Panc1 (cell line): Measurements from ENCODE around the gene COL27A1. TPM values are rescaled to one million over a fixed set of nuclear protein-coding genes. Genes with fewer than 3 reads are reported as not detected.

Source experiments
- ATAC-seq: fragments of 200-7000 bp; cut with Tn5 transposase; 2 replicates; pipeline ENCODE4 v1.9.1; 2020; ENCODE audit warnings: mild to moderate bottlenecking, moderate library complexity
- BruUV-seq: library from RNA; stranded (reverse); fragments of 400-500 nt; replicated peaks from 2 replicates; lab custom pipeline; 2021; lab: Mats Ljungman, UMichigan
- CTCF ChIA-PET: fragments of 300-600 bp; sonication (Branson Sonifier 250); formaldehyde crosslinking; loops from one replicate; lab custom pipeline; 2022; ENCODE audit warnings: antibody characterized with exemption; lab: Charles Lee
- POLR2A ChIA-PET: fragments of 300-600 bp; sonication (Branson Sonifier 250); formaldehyde crosslinking; loops from one replicate; lab custom pipeline; 2022; ENCODE audit warnings: antibody characterized with exemption; lab: Charles Lee
- DNase-seq: peaks from one replicate; pipeline ENCODE4 v3.0.0-alpha.2; 2010; ENCODE audit warnings: low read depth, low spot score
- H3K27ac ChIP-seq: 2 replicates; pipeline ENCODE4 v1.5.1; 2011; ENCODE audit warnings: mild to moderate bottlenecking, low read length, inconsistent platforms
- H3K27me3 ChIP-seq: fragments of 200-500 bp; sonication (Bioruptor generic); 2 replicates; pipeline ENCODE4 v1.6.0; 2014; ENCODE audit warnings: low read length, inconsistent platforms; ENCODE audit not compliant: control insufficient read depth, insufficient read depth
- H3K36me3 ChIP-seq: fragments of 200-500 bp; sonication (Bioruptor generic); 2 replicates; pipeline ENCODE4 v1.5.1; 2014; ENCODE audit warnings: inconsistent platforms, mild to moderate bottlenecking, low read length, moderate library complexity; ENCODE audit not compliant: control insufficient read depth, insufficient read depth
- H3K4me1 ChIP-seq: 2 replicates; pipeline ENCODE4 v1.5.1; 2011; ENCODE audit warnings: inconsistent platforms, mild to moderate bottlenecking, low read length, moderate library complexity; ENCODE audit not compliant: control insufficient read depth, insufficient read depth
- H3K4me3 ChIP-seq, 2 experiments: 2 replicates each; pipeline ENCODE4 v1.5.1; 2011 to 2012; ENCODE audit warnings: low read depth in 2 of 2, low read length in 2 of 2, mild to moderate bottlenecking in 2 of 2, inconsistent platforms in 1 of 2, moderate library complexity in 1 of 2
- H3K9me3 ChIP-seq: fragments of 200-500 bp; sonication (Bioruptor generic); 2 replicates; pipeline ENCODE4 v1.5.1; 2014; ENCODE audit warnings: low read depth, mild to moderate bottlenecking, inconsistent platforms, low read length, moderate library complexity; ENCODE audit not compliant: control insufficient read depth, insufficient read depth
- POLR2AphosphoS5 ChIP-seq: IDR thresholded peaks from 2 replicates; pipeline ENCODE4 v1.6.1; 2012; ENCODE audit warnings: mild to moderate bottlenecking, low read depth, low read length, moderate library complexity
- SIN3A ChIP-seq: IDR thresholded peaks from 2 replicates; pipeline ENCODE4 v1.6.1; 2012; ENCODE audit warnings: low read depth, mild to moderate bottlenecking, low read length, moderate library complexity, borderline replicate concordance; ENCODE audit not compliant: insufficient read depth
- TCF7L2 ChIP-seq: IDR thresholded peaks from 2 replicates; pipeline ENCODE4 v1.6.1; 2011; ENCODE audit warnings: mild to moderate bottlenecking, low read depth, low read length, inconsistent platforms
- in situ Hi-C: cut with HindIII; loops from 2 replicates; pipeline ENCODE4 v1.10.0; 2016; ENCODE audit warnings: low sequenced_read_pairs, low pct_unique_long_range_greater_than_20kb
- intact Hi-C: fragments of 100-400 bp; cut with micrococcal nuclease; formaldehyde crosslinking; loops from one replicate; pipeline ENCODE4 v1.10.0; 2022; ENCODE audit not compliant: unreplicated experiment
- total RNA-seq: library from RNA; stranded (reverse); gene quantifications from one replicate; pipeline ENCODE4 v1.2.1, GENCODE V29; 2021; ENCODE audit not compliant: unreplicated experiment
- TF ChIP-seq, protein P1 (sequence below), 2 experiments: IDR thresholded peaks; 2 replicates each; pipeline ENCODE4 v1.6.1; 2011 to 2012; ENCODE audit warnings: low read depth in 2 of 2, control low read depth in 1 of 2, low read length in 1 of 2, mild to moderate bottlenecking in 1 of 2, moderate library complexity in 1 of 2; ENCODE audit not compliant: insufficient read depth in 1 of 2
- TF ChIP-seq, protein P2 (sequence below): fragments of 450-650 bp; IDR thresholded peaks from 2 replicates; pipeline ENCODE4 v1.5.1; 2017; ENCODE audit warnings: mild to moderate bottlenecking

The COL27A1 gene
- total RNA-seq, 1 experiment from 2014 or later = 5.1 TPM

DNA sequence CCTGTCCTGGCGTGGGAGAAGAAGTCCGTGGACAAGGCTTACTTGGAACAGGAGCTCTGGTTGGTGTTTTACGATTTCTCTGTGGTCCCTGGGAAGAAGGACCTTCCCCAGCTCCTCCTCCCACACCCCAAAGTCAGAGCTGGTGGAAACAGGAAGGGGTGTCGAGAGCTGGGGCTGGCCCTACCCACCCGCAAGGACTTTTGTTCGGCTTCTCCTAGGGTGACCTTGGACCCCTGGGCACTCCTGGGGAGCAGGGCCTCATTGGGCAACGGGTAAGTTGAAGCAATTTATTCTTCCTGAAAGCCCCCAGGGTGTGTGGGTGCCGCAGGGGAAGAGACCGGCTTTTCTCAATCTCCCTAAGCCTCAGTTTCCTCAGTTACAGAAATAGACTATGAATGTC is 113.7 kb downstream of the COL27A1 start:
- in situ Hi-C loops (no loop called here), intact Hi-C loops (no loop called here)
- BruUV-seq = no TSS peak
- ChIA-PET CTCF (no interaction called here), POLR2A (no interaction called here)
- DNase-seq = no peak
- ATAC-seq = no peak
- no peaks in the 10 kb centered on the region for H3K27me3 ChIP-seq
- TF ChIP-seq, protein P1, sequence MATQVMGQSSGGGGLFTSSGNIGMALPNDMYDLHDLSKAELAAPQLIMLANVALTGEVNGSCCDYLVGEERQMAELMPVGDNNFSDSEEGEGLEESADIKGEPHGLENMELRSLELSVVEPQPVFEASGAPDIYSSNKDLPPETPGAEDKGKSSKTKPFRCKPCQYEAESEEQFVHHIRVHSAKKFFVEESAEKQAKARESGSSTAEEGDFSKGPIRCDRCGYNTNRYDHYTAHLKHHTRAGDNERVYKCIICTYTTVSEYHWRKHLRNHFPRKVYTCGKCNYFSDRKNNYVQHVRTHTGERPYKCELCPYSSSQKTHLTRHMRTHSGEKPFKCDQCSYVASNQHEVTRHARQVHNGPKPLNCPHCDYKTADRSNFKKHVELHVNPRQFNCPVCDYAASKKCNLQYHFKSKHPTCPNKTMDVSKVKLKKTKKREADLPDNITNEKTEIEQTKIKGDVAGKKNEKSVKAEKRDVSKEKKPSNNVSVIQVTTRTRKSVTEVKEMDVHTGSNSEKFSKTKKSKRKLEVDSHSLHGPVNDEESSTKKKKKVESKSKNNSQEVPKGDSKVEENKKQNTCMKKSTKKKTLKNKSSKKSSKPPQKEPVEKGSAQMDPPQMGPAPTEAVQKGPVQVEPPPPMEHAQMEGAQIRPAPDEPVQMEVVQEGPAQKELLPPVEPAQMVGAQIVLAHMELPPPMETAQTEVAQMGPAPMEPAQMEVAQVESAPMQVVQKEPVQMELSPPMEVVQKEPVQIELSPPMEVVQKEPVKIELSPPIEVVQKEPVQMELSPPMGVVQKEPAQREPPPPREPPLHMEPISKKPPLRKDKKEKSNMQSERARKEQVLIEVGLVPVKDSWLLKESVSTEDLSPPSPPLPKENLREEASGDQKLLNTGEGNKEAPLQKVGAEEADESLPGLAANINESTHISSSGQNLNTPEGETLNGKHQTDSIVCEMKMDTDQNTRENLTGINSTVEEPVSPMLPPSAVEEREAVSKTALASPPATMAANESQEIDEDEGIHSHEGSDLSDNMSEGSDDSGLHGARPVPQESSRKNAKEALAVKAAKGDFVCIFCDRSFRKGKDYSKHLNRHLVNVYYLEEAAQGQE (IDR thresholded peaks at IDR 0.05; ENCODE audit: insufficient read depth in 1 of 2, low read depth in 2 of 2, low read length in 1 of 2) = no peak
- TF ChIP-seq TCF7L2 (no peak), SIN3A (no peak), POLR2AphosphoS5 (no peak)
- TF ChIP-seq, protein P2, sequence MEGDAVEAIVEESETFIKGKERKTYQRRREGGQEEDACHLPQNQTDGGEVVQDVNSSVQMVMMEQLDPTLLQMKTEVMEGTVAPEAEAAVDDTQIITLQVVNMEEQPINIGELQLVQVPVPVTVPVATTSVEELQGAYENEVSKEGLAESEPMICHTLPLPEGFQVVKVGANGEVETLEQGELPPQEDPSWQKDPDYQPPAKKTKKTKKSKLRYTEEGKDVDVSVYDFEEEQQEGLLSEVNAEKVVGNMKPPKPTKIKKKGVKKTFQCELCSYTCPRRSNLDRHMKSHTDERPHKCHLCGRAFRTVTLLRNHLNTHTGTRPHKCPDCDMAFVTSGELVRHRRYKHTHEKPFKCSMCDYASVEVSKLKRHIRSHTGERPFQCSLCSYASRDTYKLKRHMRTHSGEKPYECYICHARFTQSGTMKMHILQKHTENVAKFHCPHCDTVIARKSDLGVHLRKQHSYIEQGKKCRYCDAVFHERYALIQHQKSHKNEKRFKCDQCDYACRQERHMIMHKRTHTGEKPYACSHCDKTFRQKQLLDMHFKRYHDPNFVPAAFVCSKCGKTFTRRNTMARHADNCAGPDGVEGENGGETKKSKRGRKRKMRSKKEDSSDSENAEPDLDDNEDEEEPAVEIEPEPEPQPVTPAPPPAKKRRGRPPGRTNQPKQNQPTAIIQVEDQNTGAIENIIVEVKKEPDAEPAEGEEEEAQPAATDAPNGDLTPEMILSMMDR = no peak
- H3K9me3 ChIP-seq = no peaks in the 10 kb centered on the region
- no peak overlapping the region for H3K4me3 ChIP-seq
- no peaks in the 10 kb centered on the region for H3K36me3 ChIP-seq
- no peaks in the 10 kb centered on the region for H3K4me1 ChIP-seq
- H3K27ac ChIP-seq = no peak overlapping the region

DNA sequence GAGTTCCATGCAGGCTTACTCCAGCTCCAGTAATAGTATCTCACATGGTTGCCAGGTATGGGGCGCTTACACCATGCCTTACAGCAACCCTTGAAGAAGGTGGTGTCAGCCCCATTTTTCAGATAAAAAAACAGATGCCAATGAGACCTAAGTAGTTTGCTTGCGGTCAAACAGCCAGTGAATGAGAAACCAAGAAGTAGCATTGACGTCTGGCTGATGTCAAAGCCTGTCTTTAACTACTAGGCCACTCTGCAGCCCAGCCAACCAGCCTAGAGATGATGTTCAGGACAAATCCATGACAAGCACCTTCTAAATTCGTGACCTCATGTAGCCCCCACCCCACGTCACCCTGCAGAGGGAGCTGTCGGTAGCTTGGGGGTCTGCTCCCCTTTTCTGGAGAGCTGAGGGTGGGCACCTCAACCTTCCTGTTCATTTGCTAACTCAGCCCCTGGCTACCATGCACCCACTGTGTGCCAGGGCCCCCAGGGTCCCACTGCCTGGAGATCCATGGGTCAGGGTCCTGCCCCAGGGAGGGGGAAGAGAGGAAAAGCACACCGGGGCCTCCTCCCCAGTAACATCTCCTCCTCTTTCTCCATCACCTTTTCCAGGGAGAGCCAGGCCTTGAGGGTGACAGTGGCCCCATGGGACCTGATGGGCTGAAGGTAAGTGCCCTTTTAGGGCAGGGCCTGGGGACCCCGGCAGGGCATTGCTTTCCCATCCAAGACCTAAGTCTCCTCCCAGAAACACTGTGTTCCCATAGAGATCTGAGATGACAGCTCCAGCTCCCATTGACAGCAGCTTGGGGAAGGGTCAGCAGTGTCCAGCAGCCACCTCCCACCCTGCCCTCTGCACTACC is 115.0 kb downstream of the COL27A1 start:
- Histone ChIP-seq H3K27ac (no peak overlapping the region), H3K27me3 (no peaks in the 10 kb centered on the region), H3K4me3 (no peak overlapping the region), H3K9me3 (no peaks in the 10 kb centered on the region), H3K4me1 (no peaks in the 10 kb centered on the region), H3K36me3 (no peaks in the 10 kb centered on the region)
- ATAC-seq = no peak
- intact Hi-C loops (no loop called here), in situ Hi-C loops (no loop called here)
- BruUV-seq = no TSS peak
- no peak for DNase-seq
- ChIA-PET CTCF (interaction anchor here (1.6 kb wide), 1 partner anchor 162 kb away, joined by 4 read pairs; no protein-coding TSS in a partner anchor), POLR2A (no interaction called here)
- no peak for TF ChIP-seq SIN3A
- TF ChIP-seq TCF7L2 = no peak
- no peak for TF ChIP-seq POLR2AphosphoS5
- TF ChIP-seq, protein P1 (IDR thresholded peaks at IDR 0.05; ENCODE audit: insufficient read depth in 1 of 2, low read depth in 2 of 2, low read length in 1 of 2) = no peak
- TF ChIP-seq, protein P2 = no peak
